SK-N-SH treated with all-trans-retinoic acid at 6 μM for 48 hours (cell line): ENCODE measurements around the gene YDJC.

Experiments
- BACH2 ChIP-seq: fragments of 250-450 bp; sonication (Bioruptor Pico); IDR thresholded peaks from 2 replicates; pipeline ENCODE4 v1.9.0; 2021; ENCODE audit warnings: mild to moderate bottlenecking, borderline replicate concordance
- CREB5 ChIP-seq: fragments of 250-450 bp; sonication (Bioruptor Pico); IDR thresholded peaks from 2 replicates; pipeline ENCODE4 v1.5.1; 2020; ENCODE audit warnings: low read depth, mild to moderate bottlenecking, moderate library complexity
- ISL1 ChIP-seq: fragments of 250-450 bp; sonication (Bioruptor Pico); IDR thresholded peaks from 2 replicates; pipeline ENCODE4 v2.1.2; 2022; ENCODE audit warnings: mild to moderate bottlenecking, moderate library complexity
- OSR1 ChIP-seq: fragments of 250-450 bp; sonication (Bioruptor Pico); IDR thresholded peaks from 2 replicates; pipeline ENCODE4 v1.8.0; 2022; ENCODE audit warnings: moderate library complexity, mild to moderate bottlenecking, inconsistent platforms
- PATZ1 ChIP-seq: fragments of 250-450 bp; sonication (Bioruptor Pico); IDR thresholded peaks from 2 replicates; pipeline ENCODE4 v1.8.0; 2020; ENCODE audit warnings: mild to moderate bottlenecking, moderate library complexity, borderline replicate concordance
- RARB ChIP-seq: fragments of 250-450 bp; sonication (Bioruptor Pico); IDR thresholded peaks from 2 replicates; pipeline ENCODE4 v1.8.0; 2021; ENCODE audit warnings: mild to moderate bottlenecking, moderate library complexity
- ZFP3 ChIP-seq: fragments of 250-450 bp; sonication (Bioruptor Pico); IDR thresholded peaks from 2 replicates; pipeline ENCODE4 v1.5.0; 2020; ENCODE audit warnings: mild to moderate bottlenecking, moderate library complexity
- ZFP30 ChIP-seq: fragments of 450-650 bp; formaldehyde crosslinking; IDR thresholded peaks from 2 replicates; pipeline ENCODE4 v1.5.0; 2022; ENCODE audit warnings: mild to moderate bottlenecking, moderate library complexity

- TF ChIP-seq OSR1 (CRISPR knock-in tag) (no peak), PATZ1 (CRISPR knock-in tag) (no peak), ZFP3 (CRISPR knock-in tag) (no peak), RARB (CRISPR knock-in tag) (no peak), CREB5 (CRISPR knock-in tag) (no peak), ZFP30 (no peak), BACH2 (CRISPR knock-in tag) (no peak), ISL1 (CRISPR knock-in tag) (no peak)
These were observed 20.5 kb upstream of the YDJC start for GRCh38 chr22:21650280-21650679.
